ENCODE measurements around the gene MMP28.

DNA sequence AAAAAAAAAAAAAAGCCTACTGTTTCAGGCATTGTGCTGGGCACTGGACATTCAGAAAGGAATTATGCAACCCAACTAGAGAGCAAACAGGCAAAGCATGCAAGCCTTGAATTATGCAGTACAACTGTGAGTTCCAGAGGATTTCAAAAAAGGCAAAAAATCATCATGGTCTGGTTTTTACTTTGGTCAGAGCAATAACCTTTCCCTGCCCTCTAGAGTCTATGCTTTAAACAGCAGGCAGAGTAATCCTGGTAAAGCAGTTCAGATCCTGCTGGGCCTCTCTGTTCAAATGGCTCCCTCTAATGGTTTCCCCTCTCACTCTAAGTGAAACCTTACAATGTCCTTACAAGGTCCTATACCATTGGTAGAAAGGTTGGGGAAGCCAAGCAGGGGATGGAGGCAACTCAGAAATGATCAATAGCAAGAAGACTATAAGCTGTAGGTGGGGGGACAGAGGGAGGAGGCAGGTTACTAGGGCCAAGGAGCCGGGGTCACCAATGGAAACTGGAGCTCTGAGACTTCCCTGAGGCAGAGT is 9.3 kb upstream of the MMP28 start:
- TF ChIP-seq, protein P1, sequence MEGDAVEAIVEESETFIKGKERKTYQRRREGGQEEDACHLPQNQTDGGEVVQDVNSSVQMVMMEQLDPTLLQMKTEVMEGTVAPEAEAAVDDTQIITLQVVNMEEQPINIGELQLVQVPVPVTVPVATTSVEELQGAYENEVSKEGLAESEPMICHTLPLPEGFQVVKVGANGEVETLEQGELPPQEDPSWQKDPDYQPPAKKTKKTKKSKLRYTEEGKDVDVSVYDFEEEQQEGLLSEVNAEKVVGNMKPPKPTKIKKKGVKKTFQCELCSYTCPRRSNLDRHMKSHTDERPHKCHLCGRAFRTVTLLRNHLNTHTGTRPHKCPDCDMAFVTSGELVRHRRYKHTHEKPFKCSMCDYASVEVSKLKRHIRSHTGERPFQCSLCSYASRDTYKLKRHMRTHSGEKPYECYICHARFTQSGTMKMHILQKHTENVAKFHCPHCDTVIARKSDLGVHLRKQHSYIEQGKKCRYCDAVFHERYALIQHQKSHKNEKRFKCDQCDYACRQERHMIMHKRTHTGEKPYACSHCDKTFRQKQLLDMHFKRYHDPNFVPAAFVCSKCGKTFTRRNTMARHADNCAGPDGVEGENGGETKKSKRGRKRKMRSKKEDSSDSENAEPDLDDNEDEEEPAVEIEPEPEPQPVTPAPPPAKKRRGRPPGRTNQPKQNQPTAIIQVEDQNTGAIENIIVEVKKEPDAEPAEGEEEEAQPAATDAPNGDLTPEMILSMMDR (IDR thresholded peaks at IDR 0.05; ENCODE audit: low read length): peak; percentile 96
- TF ChIP-seq EZH2phosphoT487 (IDR thresholded peaks at IDR 0.05; ENCODE audit: low read length): no peak
- TF ChIP-seq EZH2 (optimal IDR thresholded peaks at IDR 0.05; ENCODE audit: low read depth, low read length): no peak
